OCI-LY7 (cell line): ENCODE results near the gene SLC25A6. TPM values are rescaled to one million over a fixed set of nuclear protein-coding genes. Genes with fewer than 3 reads are reported as not detected.

Experiments used
- BruUV-seq: library from RNA; stranded (reverse); fragments of 400-500 nt; replicated peaks from 2 replicates; lab custom pipeline; 2021; lab: Mats Ljungman, UMichigan
- CTCF ChIA-PET: fragments of 300-600 bp; sonication (Branson Sonifier 250); formaldehyde crosslinking; loops from one replicate; lab custom pipeline; 2022; ENCODE audit warnings: antibody characterized with exemption; ENCODE audit not compliant: unreplicated experiment; lab: Charles Lee
- POLR2A ChIA-PET: fragments of 300-600 bp; sonication (Branson Sonifier 250); formaldehyde crosslinking; loops from one replicate; lab custom pipeline; 2022; ENCODE audit warnings: antibody characterized with exemption; lab: Charles Lee
- DNase-seq: peaks from one replicate; pipeline ENCODE4 v3.0.0-alpha.2; 2015; ENCODE audit warnings: low spot score
- H2AFZ ChIP-seq: fragments of 200-600 bp; sonication (generic), shearing (Covaris generic); 2 replicates; pipeline ENCODE4 v1.6.1; 2014; ENCODE audit warnings: mild to moderate bottlenecking, antibody characterized with exemption, low read length, moderate library complexity
- H3K27ac ChIP-seq: fragments of 200-600 bp; sonication (generic); 2 replicates; pipeline ENCODE4 v1.5.1; 2014; ENCODE audit warnings: mixed run types, low read depth, mild to moderate bottlenecking, moderate library complexity, low read length, inconsistent platforms; ENCODE audit not compliant: poor library complexity, severe bottlenecking
- H3K36me3 ChIP-seq: fragments of 200-600 bp; sonication (generic); 2 replicates; pipeline ENCODE4 v1.6.1; 2014; ENCODE audit warnings: mild to moderate bottlenecking, antibody characterized with exemption, low read length, moderate library complexity, mixed read lengths; ENCODE audit not compliant: insufficient read depth
- H3K4me1 ChIP-seq: fragments of 200-600 bp; sonication (generic); 2 replicates; pipeline ENCODE4 v1.5.1; 2014; ENCODE audit warnings: mild to moderate bottlenecking, low read length; ENCODE audit not compliant: insufficient read depth, poor library complexity, severe bottlenecking
- H3K4me2 ChIP-seq: fragments of 200-600 bp; sonication (generic); 2 replicates; pipeline ENCODE4 v1.6.1; 2014; ENCODE audit warnings: mild to moderate bottlenecking, low read length
- H3K4me3 ChIP-seq: fragments of 200-600 bp; sonication (generic); 2 replicates; pipeline ENCODE4 v1.5.1; 2014; ENCODE audit warnings: mild to moderate bottlenecking, low read depth, low read length; ENCODE audit not compliant: poor library complexity, severe bottlenecking
- H3K79me2 ChIP-seq: fragments of 200-600 bp; sonication (generic); 2 replicates; pipeline ENCODE4 v1.6.1; 2016; ENCODE audit warnings: low read depth, mild to moderate bottlenecking, low read length, moderate library complexity, mixed read lengths; ENCODE audit not compliant: insufficient read depth
- H3K9me2 ChIP-seq: fragments of 200-600 bp; sonication (generic); 2 replicates; pipeline ENCODE4 v1.6.1; 2016; ENCODE audit warnings: mild to moderate bottlenecking, low read length, mixed read lengths; ENCODE audit not compliant: insufficient read depth
- H3K9me3 ChIP-seq: fragments of 200-600 bp; sonication (generic); 2 replicates; pipeline ENCODE4 v1.6.1; 2014; ENCODE audit warnings: mild to moderate bottlenecking, mixed run types, low read length, mixed read lengths
- H4K20me1 ChIP-seq: fragments of 200-600 bp; sonication (generic); 2 replicates; pipeline ENCODE4 v1.6.1; 2014; ENCODE audit warnings: mild to moderate bottlenecking, antibody characterized with exemption, low read length, moderate library complexity, mixed read lengths; ENCODE audit not compliant: insufficient read depth
- EZH2phosphoT487 ChIP-seq: fragments of 200-600 bp; sonication (generic); IDR thresholded peaks from 2 replicates; pipeline ENCODE4 v1.6.1; 2018; ENCODE audit warnings: low read depth, borderline replicate concordance, mild to moderate bottlenecking, mixed run types, antibody characterized with exemption, low read length, moderate library complexity, mixed read lengths
- intact Hi-C: fragments of 100-400 bp; cut with micrococcal nuclease; formaldehyde crosslinking; loops from one replicate; pipeline ENCODE4 v1.10.0; 2022; ENCODE audit not compliant: unreplicated experiment
- total RNA-seq, 2 experiments: library from RNA; depleted of rRNA in 1 of 2; stranded (reverse); fragments of >200 nt in 1 of 2; shearing (Covaris generic) in 1 of 2; gene quantifications; 2 replicates each; pipeline ENCODE4 v1.2.3, GENCODE V29; 2014 to 2022
- TF ChIP-seq, protein P1 (sequence below): fragments of 200-600 bp; sonication (generic); conservative IDR thresholded peaks from 2 replicates; pipeline ENCODE4 v1.5.1; 2014; ENCODE audit warnings: mild to moderate bottlenecking, antibody characterized with exemption, low read length, moderate library complexity, mixed read lengths

SLC25A6 gene
- total RNA-seq, 2 experiments from 2014 or later, result 196 to 444 TPM

DNA sequence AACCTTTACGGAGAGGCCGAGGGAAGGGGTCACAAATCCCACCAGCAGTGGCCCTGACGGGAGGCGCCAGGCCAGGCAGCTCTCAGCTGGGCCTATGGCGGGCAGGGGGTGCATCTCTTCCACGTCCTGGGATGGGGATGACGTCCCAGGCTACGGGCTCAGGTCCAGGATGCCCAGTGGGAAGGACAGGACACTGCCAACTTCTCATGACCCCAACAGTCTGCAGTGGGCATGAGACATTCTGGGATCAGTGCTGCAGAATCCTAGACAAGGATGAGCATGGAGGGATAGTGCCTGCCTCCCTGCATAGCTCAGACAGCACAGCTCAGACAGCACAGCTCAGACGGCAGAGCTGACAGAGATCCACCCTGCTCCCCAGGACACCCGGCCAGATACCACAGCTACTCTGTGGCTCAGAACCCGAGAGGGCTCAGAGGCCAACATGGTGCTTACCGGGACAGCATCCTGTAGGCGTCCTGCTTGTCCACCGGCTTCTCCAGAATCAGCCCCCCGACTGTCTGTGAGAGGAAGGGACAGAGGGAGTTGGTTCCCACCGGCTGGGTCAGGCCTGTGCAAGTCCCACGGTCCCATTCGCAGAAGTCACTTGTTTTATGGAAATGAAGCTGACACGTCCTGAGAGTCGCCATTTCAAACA lies 43.5 kb upstream of the SLC25A6 start:
- CTCF ChIA-PET, result no interaction called here
- H3K36me3 ChIP-seq, result peaks cover 63% of the 10 kb centered on the region
- no peak overlapping the region for H2AFZ ChIP-seq
- no peaks in the 10 kb centered on the region for H3K4me1 ChIP-seq
- intact Hi-C loops, result no loop called here
- no TSS peak for BruUV-seq
- H3K27ac ChIP-seq, result no peak overlapping the region
- H3K9me2 ChIP-seq, result no peaks in the 10 kb centered on the region
- no peak overlapping the region for H3K4me2 ChIP-seq
- POLR2A ChIA-PET, result no interaction called here
- no peaks in the 10 kb centered on the region for H3K79me2 ChIP-seq
- H3K9me3 ChIP-seq, result no peaks in the 10 kb centered on the region
- H4K20me1 ChIP-seq, result no peaks in the 10 kb centered on the region
- no peak overlapping the region for H3K4me3 ChIP-seq
- DNase-seq, result no peak
- TF ChIP-seq, protein P1, sequence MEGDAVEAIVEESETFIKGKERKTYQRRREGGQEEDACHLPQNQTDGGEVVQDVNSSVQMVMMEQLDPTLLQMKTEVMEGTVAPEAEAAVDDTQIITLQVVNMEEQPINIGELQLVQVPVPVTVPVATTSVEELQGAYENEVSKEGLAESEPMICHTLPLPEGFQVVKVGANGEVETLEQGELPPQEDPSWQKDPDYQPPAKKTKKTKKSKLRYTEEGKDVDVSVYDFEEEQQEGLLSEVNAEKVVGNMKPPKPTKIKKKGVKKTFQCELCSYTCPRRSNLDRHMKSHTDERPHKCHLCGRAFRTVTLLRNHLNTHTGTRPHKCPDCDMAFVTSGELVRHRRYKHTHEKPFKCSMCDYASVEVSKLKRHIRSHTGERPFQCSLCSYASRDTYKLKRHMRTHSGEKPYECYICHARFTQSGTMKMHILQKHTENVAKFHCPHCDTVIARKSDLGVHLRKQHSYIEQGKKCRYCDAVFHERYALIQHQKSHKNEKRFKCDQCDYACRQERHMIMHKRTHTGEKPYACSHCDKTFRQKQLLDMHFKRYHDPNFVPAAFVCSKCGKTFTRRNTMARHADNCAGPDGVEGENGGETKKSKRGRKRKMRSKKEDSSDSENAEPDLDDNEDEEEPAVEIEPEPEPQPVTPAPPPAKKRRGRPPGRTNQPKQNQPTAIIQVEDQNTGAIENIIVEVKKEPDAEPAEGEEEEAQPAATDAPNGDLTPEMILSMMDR, result no peak
- TF ChIP-seq EZH2phosphoT487, result no peak

DNA sequence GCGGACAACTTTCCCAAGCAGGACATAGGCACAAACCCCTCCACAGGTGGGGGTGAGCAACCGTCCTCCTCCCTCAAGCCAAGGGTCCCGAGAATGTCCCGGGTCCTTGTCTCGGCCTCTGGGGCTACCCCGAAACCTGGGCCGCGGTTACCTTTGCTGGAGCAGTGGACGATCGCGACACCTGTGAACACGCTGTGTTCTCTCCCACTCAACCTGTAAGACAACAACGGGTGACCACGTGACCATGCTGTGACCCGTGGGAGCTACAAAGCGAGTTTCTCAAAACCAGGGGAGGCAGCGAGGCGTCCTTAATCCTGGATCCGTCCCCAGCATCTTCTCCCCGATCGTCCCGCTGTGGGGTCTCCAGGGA lies 42.9 kb upstream of the SLC25A6 start:
- no peak overlapping the region for H3K4me3 ChIP-seq
- no peaks in the 10 kb centered on the region for H4K20me1 ChIP-seq
- ChIA-PET CTCF (no interaction called here), POLR2A (no interaction called here)
- intact Hi-C loops, result no loop called here
- no peaks in the 10 kb centered on the region for H3K79me2 ChIP-seq
- no peak for DNase-seq
- BruUV-seq, result no TSS peak
- H3K9me2 ChIP-seq, result no peaks in the 10 kb centered on the region
- no peaks in the 10 kb centered on the region for H3K9me3 ChIP-seq
- H2AFZ ChIP-seq, result no peak overlapping the region
- H3K27ac ChIP-seq, result no peak overlapping the region
- H3K4me1 ChIP-seq, result no peaks in the 10 kb centered on the region
- H3K36me3 ChIP-seq, result peaks cover 62% of the 10 kb centered on the region
- TF ChIP-seq EZH2phosphoT487, result no peak
- TF ChIP-seq, protein P1, result no peak
- H3K4me2 ChIP-seq, result no peak overlapping the region

DNA sequence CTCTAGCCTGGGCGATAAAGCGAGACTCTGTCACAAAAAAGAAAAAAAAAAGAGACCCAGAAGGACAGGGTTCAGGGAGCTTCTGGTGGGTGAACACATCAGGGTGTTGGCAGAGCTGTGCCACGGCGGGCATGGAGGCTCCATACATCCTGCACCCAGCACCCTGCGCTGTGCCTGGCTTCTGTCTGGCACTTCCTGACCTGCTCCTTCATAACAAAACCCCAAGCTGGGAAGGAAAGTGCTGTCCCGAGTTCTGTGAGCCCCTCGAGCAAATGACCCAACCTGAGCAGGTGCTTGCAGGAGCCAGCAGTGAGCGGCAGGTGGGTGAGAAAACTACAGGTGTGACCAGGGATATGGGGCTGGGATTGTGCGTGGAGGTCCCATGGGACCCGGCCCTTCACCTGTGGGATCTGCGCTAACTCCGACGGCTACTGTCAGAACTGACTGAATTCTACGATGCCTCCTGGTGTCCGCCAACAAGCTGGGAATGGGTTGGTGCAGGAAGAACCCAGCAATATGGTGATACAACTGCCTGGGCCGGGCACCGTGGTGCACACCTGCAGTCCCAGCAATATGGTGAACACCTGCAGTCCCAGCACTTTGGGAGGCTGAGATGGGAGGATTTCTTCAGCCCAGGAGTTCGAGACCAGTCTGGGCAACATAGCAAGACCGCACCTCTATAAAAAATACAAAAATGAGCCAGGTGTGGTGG lies 41.9 kb upstream of the SLC25A6 start:
- intact Hi-C loops, result no loop called here
- BruUV-seq, result no TSS peak
- POLR2A ChIA-PET, result no interaction called here

More for the DNA sequence above, 41.9 kb upstream of the SLC25A6 start:
- CTCF ChIA-PET, result no interaction called here
- Histone ChIP-seq H3K4me3 (no peak overlapping the region), H3K79me2 (no peaks in the 10 kb centered on the region), H3K36me3 (peaks cover 55% of the 10 kb centered on the region), H3K9me2 (no peaks in the 10 kb centered on the region), H3K4me2 (no peak overlapping the region), H3K27ac (no peak overlapping the region), H2AFZ (no peak overlapping the region), H3K9me3 (no peaks in the 10 kb centered on the region), H4K20me1 (no peaks in the 10 kb centered on the region), H3K4me1 (no peaks in the 10 kb centered on the region)
- no peak for DNase-seq
- TF ChIP-seq EZH2phosphoT487, result no peak
- TF ChIP-seq, protein P1, result no peak
